DND-41 (cell line): Measurements from ENCODE around the gene IKBKE.

ENCODE experiments used
- CTCF ChIP-seq: IDR thresholded peaks from 2 replicates; pipeline ENCODE4 v1.5.1; 2012; ENCODE audit warnings: borderline replicate concordance, low read length, moderate library complexity, mild to moderate bottlenecking; ENCODE audit not compliant: poor library complexity, severe bottlenecking; ENCODE audit errors: extremely low read depth
- EZH2 ChIP-seq: IDR thresholded peaks from 3 replicates; pipeline ENCODE4 v1.6.1; 2012; ENCODE audit warnings: borderline replicate concordance, low read depth, mild to moderate bottlenecking, moderate library complexity, low read length, inconsistent platforms; ENCODE audit not compliant: severe bottlenecking

GRCh38 chr1:206482611-206483010 is 12.3 kb downstream of the IKBKE start:
- no peak for TF ChIP-seq CTCF
- no peak for TF ChIP-seq EZH2
